Transverse colon (tissue), 4 donors: Measurements from ENCODE around the gene NMBR. TPM values are rescaled to one million over a fixed set of nuclear protein-coding genes. Genes with fewer than 3 reads are reported as not detected.
"Not testable (repeated sequence)": the region's sequence is repeated elsewhere in the genome, so short reads cannot be mapped to it uniquely, and the experiment has no call there.

ENCODE experiments used
- DNase-seq: peaks from one replicate; pipeline ENCODE4 v3.0.0-alpha.2; 2019
- H3K27ac ChIP-seq, 4 donors: fragments of 200-600 bp; sonication (generic); 2 replicates each; pipeline ENCODE4 v1.5.1; 2016 to 2018; ENCODE audit warnings: inconsistent platforms in 4 of 4
- H3K27me3 ChIP-seq: fragments of 200-600 bp; sonication (generic); 2 replicates; pipeline ENCODE4 v1.5.1; 2017; ENCODE audit warnings: inconsistent platforms
- H3K36me3 ChIP-seq, 4 donors: fragments of 200-600 bp; sonication (generic); 2 replicates each; pipeline ENCODE4 v1.5.1; 2017 to 2019; ENCODE audit warnings: inconsistent platforms in 4 of 4
- H3K4me1 ChIP-seq, 4 donors: fragments of 200-600 bp; sonication (generic); 2 replicates each; pipeline ENCODE4 v1.5.1; 2017 to 2020; ENCODE audit warnings: inconsistent platforms in 4 of 4
- H3K4me3 ChIP-seq, 4 donors: fragments of 200-600 bp; sonication (generic); 1 replicate in 1 of 4; 2 replicates in 3 of 4; pipeline versions ENCODE4 v1.5.1 to v1.6.1; 2017 to 2019; ENCODE audit warnings: inconsistent platforms in 4 of 4
- H3K9me3 ChIP-seq, 2 donors: fragments of 200-600 bp; sonication (generic); 2 replicates each; pipeline ENCODE4 v1.5.1; 2017 to 2019; ENCODE audit warnings: inconsistent platforms in 2 of 2
- EP300 ChIP-seq: sonication (generic); formaldehyde crosslinking; IDR thresholded peaks from one replicate; pipeline ENCODE4 v1.6.1; 2017; ENCODE audit warnings: antibody characterized with exemption, low read depth
- POLR2A ChIP-seq: fragments of 450-650 bp; IDR thresholded peaks from one replicate; pipeline ENCODE4 v1.6.1; 2016; ENCODE audit warnings: antibody characterized with exemption, mild to moderate bottlenecking, moderate library complexity
- POLR2AphosphoS5 ChIP-seq, 3 donors: sonication (generic); formaldehyde crosslinking; IDR thresholded peaks; one replicate each; pipeline ENCODE4 v1.6.1; 2016; ENCODE audit warnings: antibody characterized with exemption in 3 of 3
- WGBS, 2 donors: methylation state at CpG; one replicate each; pipeline ENCODE4 v1.1.5; 2018; ENCODE audit warnings: low coverage in 1 of 2; 5-methylcytosine and 5-hydroxymethylcytosine counted together
- in situ Hi-C, 4 donors: fragments of 200-750 bp; cut with MboI; loops; one replicate each; pipeline versions ENCODE4 v1.15.0 to v1.15.1; 2017; ENCODE audit warnings: low sequenced_read_pairs in 3 of 4, low pct_ligation_motif_present in 1 of 4, low pct_unique_long_range_greater_than_20kb in 1 of 4
- intact Hi-C: fragments of 100-400 bp; cut with DNase I; formaldehyde crosslinking; loops from one replicate; pipeline ENCODE4 v1.15.1; 2023; ENCODE audit warnings: low total_unique reads
- total RNA-seq, 4 donors: library from RNA; depleted of rRNA; stranded (reverse); fragments of >200 nt; gene quantifications; one replicate each; pipeline ENCODE4 v1.1.0, GENCODE V29; 2016
- TF ChIP-seq, protein P1 (sequence below), 5 experiments: fragments of 200-600 bp in 3 of 5; fragments of 450-650 bp in 2 of 5; sonication (generic) in 3 of 5; IDR thresholded peaks; 1 replicate in 2 of 5; 2 replicates in 3 of 5; pipeline ENCODE4 v1.5.1; 2016 to 2017; ENCODE audit warnings: antibody characterized with exemption in 5 of 5, inconsistent platforms in 3 of 5, mild to moderate bottlenecking in 2 of 5, moderate library complexity in 1 of 5

NMBR gene
- total RNA-seq, 4 donors from 2014 or later: not detected

DNA sequence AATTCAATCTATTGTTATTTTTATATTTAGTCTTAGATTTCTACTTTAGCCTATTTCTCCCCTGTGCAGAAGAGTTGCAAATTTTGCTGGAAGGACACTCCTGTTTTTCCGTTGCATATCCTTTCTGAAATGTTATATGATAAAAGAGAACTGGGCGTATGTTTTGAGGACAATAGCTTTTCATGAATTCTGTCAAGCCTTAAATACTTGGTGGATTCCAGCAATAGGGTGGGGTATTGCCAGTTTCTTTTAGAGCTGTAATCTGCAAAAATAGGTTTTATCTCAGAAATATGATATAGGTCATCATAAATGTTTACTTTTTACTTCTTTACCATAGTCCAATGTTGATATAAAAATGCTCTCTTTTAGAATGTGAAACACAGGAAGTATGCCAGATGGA is 42.1 kb upstream of the NMBR start:
- H3K36me3 ChIP-seq: no peaks in the 10 kb centered on the region
- H3K27ac ChIP-seq: no peak overlapping the region
- intact Hi-C loops: no loop called here
- H3K4me1 ChIP-seq: no peaks in the 10 kb centered on the region
- TF ChIP-seq EP300: no peak
- no peak for TF ChIP-seq POLR2A
- TF ChIP-seq, protein P1, sequence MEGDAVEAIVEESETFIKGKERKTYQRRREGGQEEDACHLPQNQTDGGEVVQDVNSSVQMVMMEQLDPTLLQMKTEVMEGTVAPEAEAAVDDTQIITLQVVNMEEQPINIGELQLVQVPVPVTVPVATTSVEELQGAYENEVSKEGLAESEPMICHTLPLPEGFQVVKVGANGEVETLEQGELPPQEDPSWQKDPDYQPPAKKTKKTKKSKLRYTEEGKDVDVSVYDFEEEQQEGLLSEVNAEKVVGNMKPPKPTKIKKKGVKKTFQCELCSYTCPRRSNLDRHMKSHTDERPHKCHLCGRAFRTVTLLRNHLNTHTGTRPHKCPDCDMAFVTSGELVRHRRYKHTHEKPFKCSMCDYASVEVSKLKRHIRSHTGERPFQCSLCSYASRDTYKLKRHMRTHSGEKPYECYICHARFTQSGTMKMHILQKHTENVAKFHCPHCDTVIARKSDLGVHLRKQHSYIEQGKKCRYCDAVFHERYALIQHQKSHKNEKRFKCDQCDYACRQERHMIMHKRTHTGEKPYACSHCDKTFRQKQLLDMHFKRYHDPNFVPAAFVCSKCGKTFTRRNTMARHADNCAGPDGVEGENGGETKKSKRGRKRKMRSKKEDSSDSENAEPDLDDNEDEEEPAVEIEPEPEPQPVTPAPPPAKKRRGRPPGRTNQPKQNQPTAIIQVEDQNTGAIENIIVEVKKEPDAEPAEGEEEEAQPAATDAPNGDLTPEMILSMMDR (IDR thresholded peaks at IDR 0.05): no peak
- DNase-seq: no peak
- in situ Hi-C loops: no loop called here
- no peaks in the 10 kb centered on the region for H3K9me3 ChIP-seq
- H3K27me3 ChIP-seq: no peaks in the 10 kb centered on the region
- WGBS, 2 donors: 89 to 96% methylated on average over 2 of the region's 2 CpGs
- H3K4me3 ChIP-seq: no peak overlapping the region

DNA sequence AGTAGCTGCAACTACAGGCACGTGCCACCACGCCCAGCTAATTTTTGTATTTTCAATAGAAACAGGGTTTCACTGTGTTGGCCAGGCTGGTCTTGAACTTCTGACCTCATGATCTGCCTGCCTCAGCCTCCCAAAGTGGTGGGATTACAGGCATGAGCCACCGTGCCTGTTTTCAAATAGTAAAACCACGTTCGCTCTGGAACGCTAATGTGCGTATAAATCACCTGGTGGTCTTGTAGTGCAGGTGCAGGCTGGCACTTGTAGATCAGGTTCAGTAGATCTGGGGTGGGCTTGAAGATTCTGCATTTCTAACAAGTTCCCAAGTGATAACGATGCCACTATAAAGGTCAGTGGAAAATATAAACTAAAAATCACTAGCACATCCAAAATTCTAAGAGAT is 41.4 kb upstream of the NMBR start:
- H3K27me3 ChIP-seq, intact Hi-C loops, H3K4me3 ChIP-seq, H3K4me1 ChIP-seq, H3K27ac ChIP-seq, in situ Hi-C loops, H3K36me3 ChIP-seq, DNase-seq, H3K9me3 ChIP-seq: not testable (repeated sequence)
- 95 to 100% methylated on average over 1 to 8 of the region's 8 CpGs for WGBS, 2 donors
- TF ChIP-seq, protein P1 (IDR thresholded peaks at IDR 0.05): peak in 1 of 5 experiments; percentile 9

DNA sequence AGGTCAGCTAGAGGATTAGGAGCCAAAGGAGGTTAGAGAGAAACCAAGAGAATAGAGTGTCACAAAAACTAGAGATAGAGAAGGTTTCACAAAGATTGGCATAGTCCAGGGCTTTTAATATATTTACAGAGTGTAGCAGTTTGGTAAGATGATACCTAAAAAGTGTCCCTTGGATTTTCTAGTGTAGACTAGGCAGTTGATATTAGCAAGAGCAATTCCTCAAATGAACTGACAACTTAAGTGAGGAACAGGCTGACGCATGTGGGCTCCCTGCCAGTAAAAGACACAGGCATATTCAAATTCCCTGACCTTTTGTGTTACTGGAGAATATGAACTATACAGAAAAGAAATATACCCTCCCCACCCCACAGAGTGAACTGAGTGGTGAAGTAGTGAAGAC is 40.3 kb upstream of the NMBR start:
- Histone ChIP-seq H3K36me3 (no peaks in the 10 kb centered on the region), H3K9me3 (no peaks in the 10 kb centered on the region), H3K4me3 (no peak overlapping the region), H3K27me3 (no peaks in the 10 kb centered on the region), H3K27ac (no peak overlapping the region), H3K4me1 (no peaks in the 10 kb centered on the region)
- 32 to 58% methylated on average over 1 of the region's 1 CpG for WGBS, 2 donors
- no peak for TF ChIP-seq POLR2AphosphoS5 (IDR thresholded peaks at IDR 0.05)
- no peak for TF ChIP-seq EP300
- TF ChIP-seq POLR2A: no peak
- TF ChIP-seq, protein P1 (IDR thresholded peaks at IDR 0.05): no peak
- no peak for DNase-seq
- intact Hi-C loops (no loop called here), in situ Hi-C loops (no loop called here)

DNA sequence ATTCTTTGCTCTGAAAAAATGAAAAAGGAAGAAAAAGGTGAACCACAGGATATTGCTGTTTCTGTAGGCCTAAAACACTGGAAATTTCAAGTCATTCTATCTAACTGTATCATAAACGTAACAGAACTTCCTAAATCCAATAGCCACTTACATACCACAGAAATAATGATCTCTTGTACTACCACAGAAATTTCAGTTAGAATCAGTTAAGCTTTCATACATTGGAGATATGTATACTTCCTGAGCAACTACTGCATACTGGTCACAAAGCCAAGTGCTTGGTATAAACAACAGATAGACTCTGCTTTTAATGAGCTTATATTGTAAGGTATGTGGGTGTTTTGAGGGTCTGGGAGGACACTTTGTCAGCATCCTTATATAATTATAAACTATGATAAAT is 38.7 kb upstream of the NMBR start:
- 82 to 97% methylated on average over 1 of the region's 1 CpG for WGBS, 2 donors
- intact Hi-C loops: no loop called here
- Histone ChIP-seq H3K27ac (no peak overlapping the region), H3K4me3 (no peak overlapping the region), H3K36me3 (no peaks in the 10 kb centered on the region), H3K4me1 (no peaks in the 10 kb centered on the region), H3K9me3 (no peaks in the 10 kb centered on the region), H3K27me3 (no peaks in the 10 kb centered on the region)
- no peak for TF ChIP-seq EP300
- TF ChIP-seq POLR2AphosphoS5 (IDR thresholded peaks at IDR 0.05): no peak
- TF ChIP-seq POLR2A: no peak
- TF ChIP-seq, protein P1 (IDR thresholded peaks at IDR 0.05): no peak
- no peak for DNase-seq
- in situ Hi-C loops: no loop called here
